Activated naive CD4-positive, alpha-beta T cell treated with anti-CD3 and anti-CD28 coated beads, Interleukin-2, amount 50 U/mL, for 24 hours (primary cell): Measurements from ENCODE around the gene SLC25A42.

Source experiments
- H3K27ac Mint-ChIP-seq: one replicate; pipeline ENCODE4 v1.8.0; 2021; ENCODE audit warnings: mild to moderate bottlenecking, mixed read lengths
- H3K27me3 Mint-ChIP-seq: one replicate; pipeline ENCODE4 v1.8.0; 2021; ENCODE audit warnings: mixed read lengths
- H3K36me3 Mint-ChIP-seq: one replicate; pipeline ENCODE4 v1.8.0; 2021; ENCODE audit warnings: mixed read lengths
- H3K4me1 Mint-ChIP-seq: one replicate; pipeline ENCODE4 v1.8.0; 2021; ENCODE audit warnings: mixed read lengths
- H3K4me3 Mint-ChIP-seq: one replicate; pipeline ENCODE4 v1.8.0; 2021; ENCODE audit warnings: mild to moderate bottlenecking, mixed read lengths
- H3K9me3 Mint-ChIP-seq: one replicate; pipeline ENCODE4 v1.8.0; 2021; ENCODE audit warnings: mixed read lengths

The SLC25A42 gene

GRCh38 chr19:19040417-19040816 lies 23.4 kb upstream of the SLC25A42 start:
- H3K4me3 Mint-ChIP-seq, result no peak overlapping the region
- H3K9me3 Mint-ChIP-seq, result no peaks in the 10 kb centered on the region
- no peaks in the 10 kb centered on the region for H3K27me3 Mint-ChIP-seq
- no peak overlapping the region for H3K27ac Mint-ChIP-seq
- H3K4me1 Mint-ChIP-seq, result peaks cover 28% of the 10 kb centered on the region
- peaks cover 2% of the 10 kb centered on the region for H3K36me3 Mint-ChIP-seq

- peaks cover 21% of the 10 kb centered on the region for H3K4me1 Mint-ChIP-seq
- no peaks in the 10 kb centered on the region for H3K27me3 Mint-ChIP-seq
- H3K4me3 Mint-ChIP-seq, result no peak overlapping the region
- H3K9me3 Mint-ChIP-seq, result no peaks in the 10 kb centered on the region
- no peak overlapping the region for H3K27ac Mint-ChIP-seq
- peaks cover 5% of the 10 kb centered on the region for H3K36me3 Mint-ChIP-seq
Measured at GRCh38 chr19:19042732-19043280, 21.0 kb upstream of the SLC25A42 start.

- H3K27ac Mint-ChIP-seq, result no peak overlapping the region
- peaks cover 5% of the 10 kb centered on the region for H3K36me3 Mint-ChIP-seq
- H3K4me3 Mint-ChIP-seq, result no peak overlapping the region
- H3K4me1 Mint-ChIP-seq, result peaks cover 21% of the 10 kb centered on the region
- H3K27me3 Mint-ChIP-seq, result no peaks in the 10 kb centered on the region
- H3K9me3 Mint-ChIP-seq, result no peaks in the 10 kb centered on the region
Measured at GRCh38 chr19:19043481-19043880, 20.3 kb upstream of the SLC25A42 start.

- H3K4me3 Mint-ChIP-seq, result no peak overlapping the region
- H3K36me3 Mint-ChIP-seq, result peaks cover 5% of the 10 kb centered on the region
- no peak overlapping the region for H3K27ac Mint-ChIP-seq
- no peaks in the 10 kb centered on the region for H3K27me3 Mint-ChIP-seq
- no peaks in the 10 kb centered on the region for H3K9me3 Mint-ChIP-seq
- H3K4me1 Mint-ChIP-seq, result peaks cover 21% of the 10 kb centered on the region
Measured at GRCh38 chr19:19043881-19044280, 19.9 kb upstream of the SLC25A42 start.

- Mint-ChIP-seq H3K36me3 (peaks cover 5% of the 10 kb centered on the region), H3K9me3 (no peaks in the 10 kb centered on the region), H3K27me3 (no peaks in the 10 kb centered on the region), H3K27ac (no peak overlapping the region), H3K4me1 (no peaks in the 10 kb centered on the region), H3K4me3 (no peak overlapping the region)
Measured at GRCh38 chr19:19049406-19049805, 14.4 kb upstream of the SLC25A42 start.

GRCh38 chr19:19050104-19050503 lies 13.7 kb upstream of the SLC25A42 start:
- Mint-ChIP-seq H3K9me3 (no peaks in the 10 kb centered on the region), H3K36me3 (peaks cover 4% of the 10 kb centered on the region), H3K4me1 (no peaks in the 10 kb centered on the region), H3K4me3 (no peak overlapping the region), H3K27ac (no peak overlapping the region), H3K27me3 (no peaks in the 10 kb centered on the region)

GRCh38 chr19:19050731-19051130 lies 13.1 kb upstream of the SLC25A42 start:
- H3K4me1 Mint-ChIP-seq, result no peaks in the 10 kb centered on the region
- H3K27me3 Mint-ChIP-seq, result no peaks in the 10 kb centered on the region
- H3K4me3 Mint-ChIP-seq, result no peak overlapping the region
- no peak overlapping the region for H3K27ac Mint-ChIP-seq
- no peaks in the 10 kb centered on the region for H3K9me3 Mint-ChIP-seq
- H3K36me3 Mint-ChIP-seq, result peaks cover 3% of the 10 kb centered on the region

- peaks cover 3% of the 10 kb centered on the region for H3K36me3 Mint-ChIP-seq
- H3K4me3 Mint-ChIP-seq, result no peak overlapping the region
- H3K27ac Mint-ChIP-seq, result no peak overlapping the region
- H3K27me3 Mint-ChIP-seq, result no peaks in the 10 kb centered on the region
- H3K4me1 Mint-ChIP-seq, result no peaks in the 10 kb centered on the region
- no peaks in the 10 kb centered on the region for H3K9me3 Mint-ChIP-seq
Measured at GRCh38 chr19:19051478-19052213, 12.1 kb upstream of the SLC25A42 start.

GRCh38 chr19:19052921-19053320 lies 10.9 kb upstream of the SLC25A42 start:
- Mint-ChIP-seq H3K4me1 (no peaks in the 10 kb centered on the region), H3K27ac (no peak overlapping the region)

GRCh38 chr19:19053508-19054314 lies 10.1 kb upstream of the SLC25A42 start:
- no peaks in the 10 kb centered on the region for H3K27me3 Mint-ChIP-seq
- no peaks in the 10 kb centered on the region for H3K36me3 Mint-ChIP-seq
- H3K4me3 Mint-ChIP-seq, result no peak overlapping the region
- no peaks in the 10 kb centered on the region for H3K4me1 Mint-ChIP-seq
- no peak overlapping the region for H3K27ac Mint-ChIP-seq
- H3K9me3 Mint-ChIP-seq, result no peaks in the 10 kb centered on the region

More at GRCh38 chr19:19052921-19053320, 10.9 kb upstream of the SLC25A42 start:
- H3K9me3 Mint-ChIP-seq, result no peaks in the 10 kb centered on the region
- no peaks in the 10 kb centered on the region for H3K36me3 Mint-ChIP-seq
- H3K4me3 Mint-ChIP-seq, result no peak overlapping the region
- no peaks in the 10 kb centered on the region for H3K27me3 Mint-ChIP-seq

- Mint-ChIP-seq H3K27me3 (no peaks in the 10 kb centered on the region), H3K36me3 (no peaks in the 10 kb centered on the region), H3K27ac (no peak overlapping the region), H3K9me3 (no peaks in the 10 kb centered on the region), H3K4me3 (no peak overlapping the region), H3K4me1 (no peaks in the 10 kb centered on the region)
Measured at GRCh38 chr19:19054315-19054938, 9.4 kb upstream of the SLC25A42 start.

- no peaks in the 10 kb centered on the region for H3K4me1 Mint-ChIP-seq
- H3K9me3 Mint-ChIP-seq, result no peaks in the 10 kb centered on the region
- H3K36me3 Mint-ChIP-seq, result no peaks in the 10 kb centered on the region
Measured at GRCh38 chr19:19054939-19055440, 8.8 kb upstream of the SLC25A42 start.

GRCh38 chr19:19055701-19056100 lies 8.1 kb upstream of the SLC25A42 start:
- no peak overlapping the region for H3K4me3 Mint-ChIP-seq
- H3K27ac Mint-ChIP-seq, result no peak overlapping the region

More at GRCh38 chr19:19054939-19055440, 8.8 kb upstream of the SLC25A42 start:
- Mint-ChIP-seq H3K27me3 (no peaks in the 10 kb centered on the region), H3K4me3 (no peak overlapping the region), H3K27ac (no peak overlapping the region)

GRCh38 chr19:19056636-19057275 lies 7.0 kb upstream of the SLC25A42 start:
- Mint-ChIP-seq H3K4me3 (no peak overlapping the region), H3K4me1 (no peaks in the 10 kb centered on the region), H3K9me3 (no peaks in the 10 kb centered on the region), H3K27me3 (no peaks in the 10 kb centered on the region), H3K36me3 (no peaks in the 10 kb centered on the region), H3K27ac (no peak overlapping the region)

More at GRCh38 chr19:19055701-19056100, 8.1 kb upstream of the SLC25A42 start:
- Mint-ChIP-seq H3K27me3 (no peaks in the 10 kb centered on the region), H3K9me3 (no peaks in the 10 kb centered on the region), H3K4me1 (no peaks in the 10 kb centered on the region), H3K36me3 (no peaks in the 10 kb centered on the region)

- no peak overlapping the region for H3K4me3 Mint-ChIP-seq
- H3K36me3 Mint-ChIP-seq, result no peaks in the 10 kb centered on the region
- peaks cover 2% of the 10 kb centered on the region for H3K4me1 Mint-ChIP-seq
- H3K9me3 Mint-ChIP-seq, result no peaks in the 10 kb centered on the region
- no peaks in the 10 kb centered on the region for H3K27me3 Mint-ChIP-seq
- no peak overlapping the region for H3K27ac Mint-ChIP-seq
Measured at GRCh38 chr19:19057317-19057716, 6.5 kb upstream of the SLC25A42 start.
